ENCODE measurements around the gene MLEC.
"Not testable (repeated sequence)": the region's sequence is repeated elsewhere in the genome, so short reads cannot be mapped to it uniquely, and the experiment has no call there.

The MLEC gene

GRCh38 chr12:120726510-120726793, 39.5 kb downstream of the MLEC start:
- no peak for TF ChIP-seq ELF4 (IDR thresholded peaks at IDR 0.05)
- TF ChIP-seq FOXA1 (IDR thresholded peaks at IDR 0.05), result no peak
- no peak for TF ChIP-seq ARNT (IDR thresholded peaks at IDR 0.05)
- TF ChIP-seq, protein P1, sequence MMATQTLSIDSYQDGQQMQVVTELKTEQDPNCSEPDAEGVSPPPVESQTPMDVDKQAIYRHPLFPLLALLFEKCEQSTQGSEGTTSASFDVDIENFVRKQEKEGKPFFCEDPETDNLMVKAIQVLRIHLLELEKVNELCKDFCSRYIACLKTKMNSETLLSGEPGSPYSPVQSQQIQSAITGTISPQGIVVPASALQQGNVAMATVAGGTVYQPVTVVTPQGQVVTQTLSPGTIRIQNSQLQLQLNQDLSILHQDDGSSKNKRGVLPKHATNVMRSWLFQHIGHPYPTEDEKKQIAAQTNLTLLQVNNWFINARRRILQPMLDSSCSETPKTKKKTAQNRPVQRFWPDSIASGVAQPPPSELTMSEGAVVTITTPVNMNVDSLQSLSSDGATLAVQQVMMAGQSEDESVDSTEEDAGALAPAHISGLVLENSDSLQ (IDR thresholded peaks at IDR 0.05), result no peak
- no peak for TF ChIP-seq FOXK2 (IDR thresholded peaks at IDR 0.05)
- TF ChIP-seq SUZ12 (IDR thresholded peaks at IDR 0.05), result no peak
- TF ChIP-seq NFRKB (IDR thresholded peaks at IDR 0.05), result no peak
- no peak for TF ChIP-seq CTBP1 (IDR thresholded peaks at IDR 0.05; ENCODE audit: borderline replicate concordance)
- no peak for DNase-seq (ENCODE audit: extremely low spot score)
- ChIA-PET CTCF (no interaction called here), POLR2A (no interaction called here)

GRCh38 chr12:120726961-120727360, 40.0 kb downstream of the MLEC start:
- ChIA-PET POLR2A (no interaction called here), CTCF (no interaction called here)

DNA sequence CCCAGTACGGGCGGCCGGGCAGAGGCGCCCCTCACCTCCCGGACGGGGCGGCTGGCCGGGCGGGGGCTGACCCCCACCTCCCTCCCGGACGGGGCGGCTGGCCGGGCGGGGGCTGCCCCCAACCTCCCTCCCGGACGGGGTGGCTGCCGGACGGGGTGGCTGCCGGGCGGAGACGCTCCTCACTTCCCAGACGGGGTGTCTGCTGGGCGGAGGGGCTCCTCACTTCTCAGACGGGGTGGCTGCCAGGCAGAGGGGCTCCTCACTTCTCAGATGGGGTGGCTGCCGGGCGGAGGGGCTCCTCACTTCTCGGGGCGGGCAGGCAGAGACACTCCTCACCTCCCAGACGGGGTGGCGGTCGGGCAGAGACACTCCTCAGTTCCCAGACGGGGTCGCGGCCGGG, 45.2 kb downstream of the MLEC start:
- POLR2A ChIA-PET, CTCF ChIA-PET: not testable (repeated sequence)

More at GRCh38 chr12:120726961-120727360, 40.0 kb downstream of the MLEC start:
- no peak for DNase-seq (ENCODE audit: extremely low spot score)
- TF ChIP-seq LEF1 (IDR thresholded peaks at IDR 0.05; ENCODE audit: borderline replicate concordance), result no peak
- TF ChIP-seq ARNT (IDR thresholded peaks at IDR 0.05), result no peak
- TF ChIP-seq BHLHE40 (IDR thresholded peaks at IDR 0.05; ENCODE audit: borderline replicate concordance), result no peak
- TF ChIP-seq FOXM1 (IDR thresholded peaks at IDR 0.05; ENCODE audit: borderline replicate concordance), result no peak
- no peak for TF ChIP-seq NFRKB (IDR thresholded peaks at IDR 0.05)
- TF ChIP-seq SUZ12 (IDR thresholded peaks at IDR 0.05), result no peak
- no peak for TF ChIP-seq L3MBTL2 (conservative IDR thresholded peaks at IDR 0.05)
- no peak for TF ChIP-seq FOXA1 (IDR thresholded peaks at IDR 0.05)
- TF ChIP-seq ZNF384 (IDR thresholded peaks at IDR 0.05), result no peak
- TF ChIP-seq TARDBP (IDR thresholded peaks at IDR 0.05), result no peak
- TF ChIP-seq ELF4 (IDR thresholded peaks at IDR 0.05), result no peak

DNA sequence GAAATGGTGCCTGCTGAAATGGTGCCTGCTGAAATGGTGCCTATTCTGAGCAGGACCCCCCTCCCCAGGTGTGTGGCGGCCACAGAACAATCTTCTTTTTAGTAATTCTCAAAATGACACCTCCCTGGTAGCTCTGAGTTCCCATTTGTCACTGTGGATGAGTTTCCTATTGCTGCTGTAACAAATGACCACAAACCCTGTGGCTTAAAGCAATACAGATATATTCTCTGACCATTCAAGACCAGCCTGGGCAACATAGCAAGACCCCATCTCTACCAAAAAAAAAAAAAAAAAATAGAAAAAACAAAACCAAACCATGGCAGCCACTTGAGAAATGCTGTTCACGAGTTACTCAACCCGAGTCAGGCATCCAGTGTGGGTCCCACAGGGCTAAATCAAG, 46.6 kb downstream of the MLEC start:
- TF ChIP-seq FOXA1 (IDR thresholded peaks at IDR 0.05), result no peak
- TF ChIP-seq CTBP1 (IDR thresholded peaks at IDR 0.05; ENCODE audit: borderline replicate concordance), result no peak
- no peak for TF ChIP-seq HDGF (IDR thresholded peaks at IDR 0.05; ENCODE audit: borderline replicate concordance)
- no peak for TF ChIP-seq BHLHE40 (IDR thresholded peaks at IDR 0.05; ENCODE audit: borderline replicate concordance)
- no peak for TF ChIP-seq ZNF384 (IDR thresholded peaks at IDR 0.05)
- no peak for TF ChIP-seq ELF4 (IDR thresholded peaks at IDR 0.05)
- no peak for TF ChIP-seq L3MBTL2 (conservative IDR thresholded peaks at IDR 0.05)
- no peak for TF ChIP-seq LEF1 (IDR thresholded peaks at IDR 0.05; ENCODE audit: borderline replicate concordance)
- no peak for TF ChIP-seq SUZ12 (IDR thresholded peaks at IDR 0.05)
- no peak for TF ChIP-seq FOXM1 (IDR thresholded peaks at IDR 0.05; ENCODE audit: borderline replicate concordance)
- no peak for TF ChIP-seq ARNT (IDR thresholded peaks at IDR 0.05)
- no peak for TF ChIP-seq SP1 (IDR thresholded peaks at IDR 0.05)
- TF ChIP-seq NFRKB (IDR thresholded peaks at IDR 0.05), result no peak
- TF ChIP-seq FOXK2 (IDR thresholded peaks at IDR 0.05), result no peak
- no peak for TF ChIP-seq TARDBP (IDR thresholded peaks at IDR 0.05)
- TF ChIP-seq, protein P1 (IDR thresholded peaks at IDR 0.05), result no peak
- ChIA-PET CTCF (no interaction called here), POLR2A (no interaction called here)
- DNase-seq (ENCODE audit: extremely low spot score), result no peak

More for the DNA sequence above, 45.2 kb downstream of the MLEC start:
- DNase-seq (ENCODE audit: extremely low spot score), result not testable (repeated sequence)

- no peak for DNase-seq (ENCODE audit: extremely low spot score)
- CTCF ChIA-PET, result no interaction called here
- POLR2A ChIA-PET, result no interaction called here
Measured at GRCh38 chr12:120734210-120734609, 47.3 kb downstream of the MLEC start.

DNA sequence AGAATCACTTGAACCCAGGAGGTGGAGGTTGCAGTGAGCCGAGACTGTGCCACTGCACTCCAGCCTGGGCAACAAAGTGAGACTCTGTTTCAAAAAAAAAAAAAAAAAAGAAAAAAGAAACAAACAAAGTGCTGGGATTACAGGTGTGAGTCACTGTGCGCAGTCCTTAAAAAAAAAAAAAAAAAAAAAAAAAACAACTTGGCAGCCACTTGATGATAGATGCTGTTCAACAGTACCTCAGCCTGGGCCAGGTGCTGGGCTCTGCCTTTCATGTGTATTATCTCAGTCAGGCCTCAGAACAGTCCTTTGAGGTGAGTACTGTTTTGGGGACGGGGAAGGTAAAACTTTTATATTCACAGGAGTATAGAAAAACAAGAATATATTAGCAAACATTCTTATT, 48.2 kb downstream of the MLEC start:
- ChIA-PET POLR2A (no interaction called here), CTCF (interaction anchor here (0.6 kb wide), 1 partner anchor 129 kb away, joined by 3 read pairs; no protein-coding TSS in a partner anchor)
- no peak for DNase-seq (ENCODE audit: extremely low spot score)
- TF ChIP-seq SUZ12 (IDR thresholded peaks at IDR 0.05) (no peak), NFRKB (IDR thresholded peaks at IDR 0.05) (no peak), ZNF384 (IDR thresholded peaks at IDR 0.05) (peak; percentile 48; the same call in 1 of the 2 replicates)

More at GRCh38 chr12:120734210-120734609, 47.3 kb downstream of the MLEC start:
- TF ChIP-seq HDGF (IDR thresholded peaks at IDR 0.05; ENCODE audit: borderline replicate concordance) (no peak), FOXK2 (IDR thresholded peaks at IDR 0.05) (no peak), ELF4 (IDR thresholded peaks at IDR 0.05) (no peak), ZNF384 (IDR thresholded peaks at IDR 0.05) (no peak), L3MBTL2 (conservative IDR thresholded peaks at IDR 0.05) (no peak), LEF1 (IDR thresholded peaks at IDR 0.05; ENCODE audit: borderline replicate concordance) (no peak), FOXM1 (IDR thresholded peaks at IDR 0.05; ENCODE audit: borderline replicate concordance) (no peak)

GRCh38 chr12:120736404-120737331, 49.7 kb downstream of the MLEC start:
- TF ChIP-seq FOXM1 (IDR thresholded peaks at IDR 0.05; ENCODE audit: borderline replicate concordance) (no peak), LEF1 (IDR thresholded peaks at IDR 0.05; ENCODE audit: borderline replicate concordance) (no peak), ARNT (IDR thresholded peaks at IDR 0.05) (no peak), TARDBP (IDR thresholded peaks at IDR 0.05) (no peak), BHLHE40 (IDR thresholded peaks at IDR 0.05; ENCODE audit: borderline replicate concordance) (no peak), SP1 (IDR thresholded peaks at IDR 0.05) (no peak), ELF4 (IDR thresholded peaks at IDR 0.05) (no peak), NFRKB (IDR thresholded peaks at IDR 0.05) (no peak), CTBP1 (IDR thresholded peaks at IDR 0.05; ENCODE audit: borderline replicate concordance) (no peak), FOXK2 (IDR thresholded peaks at IDR 0.05) (no peak), SUZ12 (IDR thresholded peaks at IDR 0.05) (no peak), HDGF (IDR thresholded peaks at IDR 0.05; ENCODE audit: borderline replicate concordance) (no peak), ZNF384 (IDR thresholded peaks at IDR 0.05) (no peak), L3MBTL2 (conservative IDR thresholded peaks at IDR 0.05) (no peak), FOXA1 (IDR thresholded peaks at IDR 0.05) (no peak)
- TF ChIP-seq, protein P1 (IDR thresholded peaks at IDR 0.05), result no peak
- POLR2A ChIA-PET, result no interaction called here
- no peak for DNase-seq (ENCODE audit: extremely low spot score)
- CTCF ChIA-PET, result no interaction called here

Measured in HEK293T (cell line).